Measurements from ENCODE around the gene C7orf33. TPM values are rescaled to one million over a fixed set of nuclear protein-coding genes. Genes with fewer than 3 reads are reported as not detected.

Gene C7orf33
- total RNA-seq, 2 experiments from 2014 or later, result not detected

- no peak overlapping the region for H3K4me3 ChIP-seq (ENCODE audit: low read depth, low read length, poor library complexity, severe bottlenecking)
- H3K79me2 ChIP-seq (ENCODE audit: insufficient read depth, low read depth, low read length), result no peaks in the 10 kb centered on the region
- TF ChIP-seq CTCF (conservative IDR thresholded peaks at IDR 0.05; ENCODE audit: low read length) (no peak), EZH2phosphoT487 (IDR thresholded peaks at IDR 0.05; ENCODE audit: borderline replicate concordance, low read depth, low read length) (no peak)
- BruUV-seq (replicated peaks), result no TSS peak
- H3K9me3 ChIP-seq (ENCODE audit: low read length), result no peaks in the 10 kb centered on the region
- H3K36me3 ChIP-seq (ENCODE audit: insufficient read depth, low read length), result no peaks in the 10 kb centered on the region
- no peak for DNase-seq (ENCODE audit: low spot score)
- no peaks in the 10 kb centered on the region for H4K20me1 ChIP-seq (ENCODE audit: insufficient read depth, low read length)
- no peak overlapping the region for H2AFZ ChIP-seq (ENCODE audit: low read length)
- H3K9me2 ChIP-seq (ENCODE audit: insufficient read depth, low read length), result no peaks in the 10 kb centered on the region
- no peak overlapping the region for H3K27ac ChIP-seq (ENCODE audit: low read depth, low read length, poor library complexity, severe bottlenecking)
- ChIA-PET CTCF (ENCODE audit: unreplicated experiment) (no interaction called here), POLR2A (interaction anchor here (0.7 kb wide), 1 partner anchor 574 kb away, joined by 4 read pairs; no protein-coding TSS in a partner anchor)
- H3K4me1 ChIP-seq (ENCODE audit: insufficient read depth, low read length, poor library complexity, severe bottlenecking), result no peaks in the 10 kb centered on the region
- H3K4me2 ChIP-seq (ENCODE audit: low read length), result no peak overlapping the region
- intact Hi-C loops (cut with micrococcal nuclease; ENCODE audit: unreplicated experiment), result no loop called here
Observed at GRCh38 chr7:148581624-148582023, 8.9 kb upstream of the C7orf33 start.

GRCh38 chr7:148584154-148584827, 6.3 kb upstream of the C7orf33 start:
- Histone ChIP-seq H3K9me2 (ENCODE audit: insufficient read depth, low read length) (no peaks in the 10 kb centered on the region), H4K20me1 (ENCODE audit: insufficient read depth, low read length) (no peaks in the 10 kb centered on the region), H3K79me2 (ENCODE audit: insufficient read depth, low read depth, low read length) (no peaks in the 10 kb centered on the region), H3K36me3 (ENCODE audit: insufficient read depth, low read length) (no peaks in the 10 kb centered on the region), H3K27ac (ENCODE audit: low read depth, low read length, poor library complexity, severe bottlenecking) (no peak overlapping the region), H3K4me3 (ENCODE audit: low read depth, low read length, poor library complexity, severe bottlenecking) (no peak overlapping the region), H2AFZ (ENCODE audit: low read length) (no peak overlapping the region), H3K4me1 (ENCODE audit: insufficient read depth, low read length, poor library complexity, severe bottlenecking) (no peaks in the 10 kb centered on the region), H3K9me3 (ENCODE audit: low read length) (no peaks in the 10 kb centered on the region), H3K4me2 (ENCODE audit: low read length) (no peak overlapping the region)
- CTCF ChIA-PET (ENCODE audit: unreplicated experiment), result interaction anchor here (0.6 kb wide), 1 partner anchor 8 kb away, joined by 4 read pairs; no protein-coding TSS in a partner anchor
- TF ChIP-seq EZH2phosphoT487 (IDR thresholded peaks at IDR 0.05; ENCODE audit: borderline replicate concordance, low read depth, low read length) (no peak), CTCF (conservative IDR thresholded peaks at IDR 0.05; ENCODE audit: low read length) (no peak)
- no TSS peak for BruUV-seq (replicated peaks)
- POLR2A ChIA-PET, result interaction anchor here (0.6 to 1.9 kb wide), 7 partner anchors 13 to 430 kb away, joined by 3 to 5 read pairs (median 3); no protein-coding TSS in a partner anchor
- intact Hi-C loops (cut with micrococcal nuclease; ENCODE audit: unreplicated experiment), result no loop called here
- no peak for DNase-seq (ENCODE audit: low spot score)

GRCh38 chr7:148585399-148585798, 5.2 kb upstream of the C7orf33 start:
- intact Hi-C loops (cut with micrococcal nuclease; ENCODE audit: unreplicated experiment), result no loop called here
- Histone ChIP-seq H3K4me2 (ENCODE audit: low read length) (no peak overlapping the region), H4K20me1 (ENCODE audit: insufficient read depth, low read length) (no peaks in the 10 kb centered on the region), H3K36me3 (ENCODE audit: insufficient read depth, low read length) (no peaks in the 10 kb centered on the region), H3K27ac (ENCODE audit: low read depth, low read length, poor library complexity, severe bottlenecking) (no peak overlapping the region), H3K9me3 (ENCODE audit: low read length) (no peaks in the 10 kb centered on the region), H3K79me2 (ENCODE audit: insufficient read depth, low read depth, low read length) (no peaks in the 10 kb centered on the region), H3K4me3 (ENCODE audit: low read depth, low read length, poor library complexity, severe bottlenecking) (no peak overlapping the region), H2AFZ (ENCODE audit: low read length) (no peak overlapping the region), H3K4me1 (ENCODE audit: insufficient read depth, low read length, poor library complexity, severe bottlenecking) (no peaks in the 10 kb centered on the region), H3K9me2 (ENCODE audit: insufficient read depth, low read length) (no peaks in the 10 kb centered on the region)
- ChIA-PET CTCF (ENCODE audit: unreplicated experiment) (no interaction called here), POLR2A (interaction anchor here (0.6 to 1.9 kb wide), 3 partner anchors 11 to 123 kb away, joined by 3 to 5 read pairs (median 3); no protein-coding TSS in a partner anchor)
- no peak for DNase-seq (ENCODE audit: low spot score)
- BruUV-seq (replicated peaks), result no TSS peak
- TF ChIP-seq EZH2phosphoT487 (IDR thresholded peaks at IDR 0.05; ENCODE audit: borderline replicate concordance, low read depth, low read length), result no peak
- no peak for TF ChIP-seq CTCF (conservative IDR thresholded peaks at IDR 0.05; ENCODE audit: low read length)
